OCI-LY7 (cell line): ENCODE results near the gene CBFA2T2. TPM values are rescaled to one million over a fixed set of nuclear protein-coding genes. Genes with fewer than 3 reads are reported as not detected.

Experiments used
- BruUV-seq: library from RNA; stranded (reverse); fragments of 400-500 nt; replicated peaks from 2 replicates; lab custom pipeline; 2021; lab: Mats Ljungman, UMichigan
- CTCF ChIA-PET: fragments of 300-600 bp; sonication (Branson Sonifier 250); formaldehyde crosslinking; loops from one replicate; lab custom pipeline; 2022; ENCODE audit warnings: antibody characterized with exemption; ENCODE audit not compliant: unreplicated experiment; lab: Charles Lee
- POLR2A ChIA-PET: fragments of 300-600 bp; sonication (Branson Sonifier 250); formaldehyde crosslinking; loops from one replicate; lab custom pipeline; 2022; ENCODE audit warnings: antibody characterized with exemption; lab: Charles Lee
- DNase-seq: peaks from one replicate; pipeline ENCODE4 v3.0.0-alpha.2; 2015; ENCODE audit warnings: low spot score
- H2AFZ ChIP-seq: fragments of 200-600 bp; sonication (generic), shearing (Covaris generic); 2 replicates; pipeline ENCODE4 v1.6.1; 2014; ENCODE audit warnings: mild to moderate bottlenecking, antibody characterized with exemption, low read length, moderate library complexity
- H3K27ac ChIP-seq: fragments of 200-600 bp; sonication (generic); 2 replicates; pipeline ENCODE4 v1.5.1; 2014; ENCODE audit warnings: mixed run types, low read depth, mild to moderate bottlenecking, moderate library complexity, low read length, inconsistent platforms; ENCODE audit not compliant: poor library complexity, severe bottlenecking
- H3K36me3 ChIP-seq: fragments of 200-600 bp; sonication (generic); 2 replicates; pipeline ENCODE4 v1.6.1; 2014; ENCODE audit warnings: mild to moderate bottlenecking, antibody characterized with exemption, low read length, moderate library complexity, mixed read lengths; ENCODE audit not compliant: insufficient read depth
- H3K4me1 ChIP-seq: fragments of 200-600 bp; sonication (generic); 2 replicates; pipeline ENCODE4 v1.5.1; 2014; ENCODE audit warnings: mild to moderate bottlenecking, low read length; ENCODE audit not compliant: insufficient read depth, poor library complexity, severe bottlenecking
- H3K4me2 ChIP-seq: fragments of 200-600 bp; sonication (generic); 2 replicates; pipeline ENCODE4 v1.6.1; 2014; ENCODE audit warnings: mild to moderate bottlenecking, low read length
- H3K4me3 ChIP-seq: fragments of 200-600 bp; sonication (generic); 2 replicates; pipeline ENCODE4 v1.5.1; 2014; ENCODE audit warnings: mild to moderate bottlenecking, low read depth, low read length; ENCODE audit not compliant: poor library complexity, severe bottlenecking
- H3K79me2 ChIP-seq: fragments of 200-600 bp; sonication (generic); 2 replicates; pipeline ENCODE4 v1.6.1; 2016; ENCODE audit warnings: low read depth, mild to moderate bottlenecking, low read length, moderate library complexity, mixed read lengths; ENCODE audit not compliant: insufficient read depth
- H3K9me2 ChIP-seq: fragments of 200-600 bp; sonication (generic); 2 replicates; pipeline ENCODE4 v1.6.1; 2016; ENCODE audit warnings: mild to moderate bottlenecking, low read length, mixed read lengths; ENCODE audit not compliant: insufficient read depth
- H3K9me3 ChIP-seq: fragments of 200-600 bp; sonication (generic); 2 replicates; pipeline ENCODE4 v1.6.1; 2014; ENCODE audit warnings: mild to moderate bottlenecking, mixed run types, low read length, mixed read lengths
- H4K20me1 ChIP-seq: fragments of 200-600 bp; sonication (generic); 2 replicates; pipeline ENCODE4 v1.6.1; 2014; ENCODE audit warnings: mild to moderate bottlenecking, antibody characterized with exemption, low read length, moderate library complexity, mixed read lengths; ENCODE audit not compliant: insufficient read depth
- CTCF ChIP-seq: fragments of 200-600 bp; sonication (generic); conservative IDR thresholded peaks from 2 replicates; pipeline ENCODE4 v1.5.1; 2014; ENCODE audit warnings: mild to moderate bottlenecking, antibody characterized with exemption, low read length, moderate library complexity, mixed read lengths
- EZH2phosphoT487 ChIP-seq: fragments of 200-600 bp; sonication (generic); IDR thresholded peaks from 2 replicates; pipeline ENCODE4 v1.6.1; 2018; ENCODE audit warnings: low read depth, borderline replicate concordance, mild to moderate bottlenecking, mixed run types, antibody characterized with exemption, low read length, moderate library complexity, mixed read lengths
- intact Hi-C: fragments of 100-400 bp; cut with micrococcal nuclease; formaldehyde crosslinking; loops from one replicate; pipeline ENCODE4 v1.10.0; 2022; ENCODE audit not compliant: unreplicated experiment
- total RNA-seq, 2 experiments: library from RNA; depleted of rRNA in 1 of 2; stranded (reverse); fragments of >200 nt in 1 of 2; shearing (Covaris generic) in 1 of 2; gene quantifications; 2 replicates each; pipeline ENCODE4 v1.2.3, GENCODE V29; 2014 to 2022

Gene CBFA2T2
- total RNA-seq, 2 experiments from 2014 or later: 20.7 to 32.9 TPM

DNA sequence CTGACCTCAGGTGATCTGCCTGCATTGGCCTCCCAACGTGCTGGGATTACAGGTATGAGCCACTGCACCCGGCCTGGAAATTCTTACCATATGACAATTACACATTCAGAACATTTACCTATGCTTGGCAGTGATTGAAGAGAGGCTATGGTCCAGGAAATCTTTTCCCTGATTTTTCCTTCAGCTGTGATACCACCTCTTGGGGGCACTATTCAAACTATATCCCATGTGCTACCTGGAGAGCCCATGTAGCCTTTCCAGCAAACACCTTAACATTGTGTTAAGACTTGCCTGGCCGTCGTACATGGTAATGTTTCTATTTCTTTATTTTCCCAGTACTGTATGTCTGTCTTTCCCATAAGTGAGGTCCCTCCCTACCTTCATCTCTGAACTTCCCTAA, 110.5 kb downstream of the CBFA2T2 start:
- ChIA-PET CTCF (interaction anchor here (1.5 kb wide), 1 partner anchor 10 kb away, joined by 3 read pairs; no protein-coding TSS in a partner anchor), POLR2A (no interaction called here)
- TF ChIP-seq EZH2phosphoT487 (no peak), CTCF (peak; percentile 34; the same call in 1 of the 2 replicates)
- Histone ChIP-seq H3K27ac (no peak overlapping the region), H3K36me3 (peaks cover 71% of the 10 kb centered on the region), H3K4me2 (no peak overlapping the region), H3K9me2 (no peaks in the 10 kb centered on the region), H2AFZ (no peak overlapping the region), H4K20me1 (no peaks in the 10 kb centered on the region), H3K4me1 (peaks cover 41% of the 10 kb centered on the region), H3K79me2 (peaks cover 52% of the 10 kb centered on the region), H3K4me3 (no peak overlapping the region), H3K9me3 (no peaks in the 10 kb centered on the region)
- no peak for DNase-seq
- intact Hi-C loops: no loop called here
- BruUV-seq: no TSS peak

DNA sequence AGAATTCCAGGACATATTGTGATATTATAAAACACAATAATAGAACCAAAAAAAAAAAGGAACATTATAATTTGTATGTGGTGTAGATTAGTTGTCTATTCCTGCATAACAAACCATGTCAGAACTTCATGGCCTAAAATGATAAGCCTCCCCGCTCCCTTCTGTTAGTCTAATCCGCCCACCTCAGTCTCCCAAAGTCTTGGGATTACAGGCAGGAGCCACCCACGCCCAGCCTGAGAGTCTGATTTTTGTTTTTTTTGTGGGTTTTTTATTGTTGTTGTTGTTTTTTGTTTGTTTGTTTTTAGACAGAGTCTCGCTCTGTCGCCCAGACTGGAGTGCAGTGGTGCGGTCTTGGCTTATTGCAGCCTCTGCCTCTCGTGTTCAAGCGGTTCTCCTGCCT, 111.1 kb downstream of the CBFA2T2 start:
- ChIA-PET CTCF (no interaction called here), POLR2A (no interaction called here)
- Histone ChIP-seq H3K4me2 (no peak overlapping the region), H3K79me2 (peaks cover 54% of the 10 kb centered on the region), H3K9me2 (no peaks in the 10 kb centered on the region), H3K27ac (no peak overlapping the region), H3K36me3 (peaks cover 72% of the 10 kb centered on the region), H2AFZ (no peak overlapping the region), H3K4me3 (no peak overlapping the region), H3K4me1 (peaks cover 46% of the 10 kb centered on the region), H4K20me1 (no peaks in the 10 kb centered on the region), H3K9me3 (no peaks in the 10 kb centered on the region)
- no TSS peak for BruUV-seq
- DNase-seq: no peak
- TF ChIP-seq CTCF (no peak), EZH2phosphoT487 (no peak)
- intact Hi-C loops: no loop called here

DNA sequence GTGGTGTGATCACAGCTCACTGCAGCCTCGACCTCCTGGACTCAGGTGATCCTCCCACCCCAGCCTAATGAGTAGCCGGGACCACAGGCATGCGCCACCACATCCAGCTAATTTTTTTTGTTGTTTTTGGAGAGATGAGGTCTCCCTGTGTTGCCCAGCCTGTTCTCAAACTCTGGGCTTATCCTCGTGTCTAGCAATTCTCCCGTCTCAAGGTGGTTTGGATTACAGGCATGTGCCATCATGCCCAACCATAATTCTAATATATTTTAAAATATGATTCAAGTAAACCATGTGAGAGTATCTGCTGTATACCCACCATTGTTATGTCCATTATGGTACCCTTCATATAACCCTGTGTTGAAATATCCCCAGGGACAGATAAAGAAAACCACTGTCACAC, 112.0 kb downstream of the CBFA2T2 start:
- intact Hi-C loops: no loop called here
- no peak overlapping the region for H2AFZ ChIP-seq
- TF ChIP-seq EZH2phosphoT487 (no peak), CTCF (no peak)
- H3K36me3 ChIP-seq: peaks cover 71% of the 10 kb centered on the region
- ChIA-PET CTCF (no interaction called here), POLR2A (no interaction called here)
- H3K4me1 ChIP-seq: peaks cover 55% of the 10 kb centered on the region
- H3K79me2 ChIP-seq: peaks cover 53% of the 10 kb centered on the region
- H3K9me3 ChIP-seq: no peaks in the 10 kb centered on the region
- peak overlapping the region; percentile 89; the same call in 1 of the 2 replicates for H3K4me2 ChIP-seq
- H3K27ac ChIP-seq: peak overlapping the region; percentile 72
- no TSS peak for BruUV-seq
- DNase-seq: no peak
- no peak overlapping the region for H3K4me3 ChIP-seq
- H4K20me1 ChIP-seq: no peaks in the 10 kb centered on the region
- H3K9me2 ChIP-seq: no peaks in the 10 kb centered on the region
